K562 (cell line): ENCODE data around the gene KCNK1. TPM values are rescaled to one million over a fixed set of nuclear protein-coding genes. Genes with fewer than 3 reads are reported as not detected.

Experiments used
- CREB3L1 ChIP-seq: fragments of 450-650 bp; IDR thresholded peaks from 2 replicates; pipeline ENCODE4 v1.6.1; 2014; ENCODE audit warnings: low read depth, mild to moderate bottlenecking, moderate library complexity, borderline replicate concordance
- DIDO1 ChIP-seq: fragments of 450-650 bp; IDR thresholded peaks from 2 replicates; pipeline ENCODE4 v1.6.1; 2016; ENCODE audit warnings: low read depth, missing biosample characterization, missing genetic modification characterization
- FOXP1 ChIP-seq: sonication (generic); formaldehyde crosslinking; IDR thresholded peaks from 2 replicates; pipeline ENCODE4 v1.8.0; 2022; ENCODE audit warnings: mild to moderate bottlenecking, missing genetic modification reagents
- GATAD2A ChIP-seq: fragments of 450-650 bp; IDR thresholded peaks from 2 replicates; pipeline ENCODE4 v1.6.1; 2017
- KDM1A ChIP-seq, 2 experiments: fragments of 450-650 bp; IDR thresholded peaks; 2 replicates each; pipeline ENCODE4 v1.6.1; 2016; ENCODE audit warnings: mild to moderate bottlenecking in 2 of 2
- KLF6 ChIP-seq: fragments of 250-450 bp; sonication (Bioruptor Pico); IDR thresholded peaks from 2 replicates; pipeline ENCODE4 v1.4.0; 2020; ENCODE audit warnings: mild to moderate bottlenecking, moderate library complexity, borderline replicate concordance
- PML ChIP-seq: IDR thresholded peaks from 2 replicates; pipeline ENCODE4 v1.6.1; 2012; ENCODE audit warnings: low read length, inconsistent platforms
- RB1 ChIP-seq: fragments of 450-650 bp; IDR thresholded peaks from 2 replicates; pipeline ENCODE4 v1.6.1; 2017; ENCODE audit warnings: low read depth, mild to moderate bottlenecking
- RBM22 ChIP-seq: fragments of 200-400 bp; formaldehyde crosslinking; IDR thresholded peaks from 2 replicates; pipeline ENCODE4 v1.6.1; 2018; ENCODE audit warnings: low read length, low read depth; ENCODE audit not compliant: poor library complexity, severe bottlenecking
- SP2 ChIP-seq: IDR thresholded peaks from 2 replicates; pipeline ENCODE4 v1.6.1; 2011; ENCODE audit warnings: mild to moderate bottlenecking, low read depth, low read length, moderate library complexity; ENCODE audit not compliant: poor library complexity, severe bottlenecking; ENCODE audit errors: extremely low read depth
- SPI1 ChIP-seq: IDR thresholded peaks from 2 replicates; pipeline ENCODE4 v1.6.1; 2011; ENCODE audit warnings: low read depth, low read length, control low read depth, borderline replicate concordance
- TAF15 ChIP-seq: fragments of 200-400 bp; formaldehyde crosslinking; IDR thresholded peaks from 2 replicates; pipeline ENCODE4 v1.6.1; 2017; ENCODE audit warnings: mild to moderate bottlenecking, low read depth, low read length, moderate library complexity
- USF1 ChIP-seq: sonication (generic); formaldehyde crosslinking; IDR thresholded peaks from 2 replicates; pipeline ENCODE4 v1.9.0; 2022; ENCODE audit warnings: mild to moderate bottlenecking, missing genetic modification reagents
- ZNF77 ChIP-seq: fragments of 250-450 bp; sonication (Bioruptor Pico); IDR thresholded peaks from 2 replicates; pipeline ENCODE4 v1.5.0; 2020
- polyA plus RNA-seq, 8 experiments: library from polyadenylated mRNA; depleted of rRNA in 4 of 8; stranded (reverse) in 5 of 8; unstranded in 3 of 8; fragments of >200 nt; fragmentation: Nextera tagmentation in 2 of 8; fragmentation: Illumina TruSeq in 1 of 8; extraction: Ambion mirVana in 2 of 8; extraction: Trizol in 1 of 8; gene quantifications; 2 replicates each; pipeline versions ENCODE4 v1.2.1 to v1.2.3, GENCODE V29; 2011 to 2014; ENCODE audit warnings: inconsistent platforms in 1 of 8, missing spikeins in 1 of 8
- total RNA-seq, 7 experiments: library from RNA; depleted of rRNA in 6 of 7; stranded (reverse); fragments of >200 nt in 6 of 7; fragmentation: Illumina TruSeq in 2 of 7; extraction: Trizol in 2 of 7; gene quantifications; 2 replicates each; pipeline versions ENCODE4 v1.2.1 to v1.2.3, GENCODE V29; 2011 to 2021; ENCODE audit warnings: low replicate concordance in 1 of 7
- TF ChIP-seq, protein P1 (sequence below): fragments of 450-650 bp; formaldehyde crosslinking; IDR thresholded peaks from 2 replicates; pipeline ENCODE4 v1.4.0; 2022; ENCODE audit warnings: missing genetic modification characterization
- TF ChIP-seq, protein P2 (sequence below), 2 experiments: IDR thresholded peaks in 1 of 2; conservative IDR thresholded peaks in 1 of 2; 2 replicates each; pipeline ENCODE4 v1.6.1; 2016; ENCODE audit warnings: low read depth in 2 of 2, mild to moderate bottlenecking in 1 of 2, missing compliant biosample characterization in 1 of 2, missing genetic modification characterization in 1 of 2, moderate library complexity in 1 of 2
- TF ChIP-seq, protein P3 (sequence below): sonication (generic); formaldehyde crosslinking; IDR thresholded peaks from 2 replicates; pipeline ENCODE4 v1.4.0; 2020; ENCODE audit warnings: mild to moderate bottlenecking, missing genetic modification reagents
- TF ChIP-seq, protein P4 (sequence below): fragments of 450-650 bp; IDR thresholded peaks from 2 replicates; pipeline ENCODE4 v1.6.1; 2018; ENCODE audit warnings: mild to moderate bottlenecking, low read depth; ENCODE audit not compliant: partially characterized antibody

KCNK1 gene
- total and polyA plus RNA-seq, 9 of the 15 experiments (the other 6 are each of a cell fraction or from before 2014, with no cell fraction given), result 3.1 to 22.7 (median 6.0) TPM

DNA sequence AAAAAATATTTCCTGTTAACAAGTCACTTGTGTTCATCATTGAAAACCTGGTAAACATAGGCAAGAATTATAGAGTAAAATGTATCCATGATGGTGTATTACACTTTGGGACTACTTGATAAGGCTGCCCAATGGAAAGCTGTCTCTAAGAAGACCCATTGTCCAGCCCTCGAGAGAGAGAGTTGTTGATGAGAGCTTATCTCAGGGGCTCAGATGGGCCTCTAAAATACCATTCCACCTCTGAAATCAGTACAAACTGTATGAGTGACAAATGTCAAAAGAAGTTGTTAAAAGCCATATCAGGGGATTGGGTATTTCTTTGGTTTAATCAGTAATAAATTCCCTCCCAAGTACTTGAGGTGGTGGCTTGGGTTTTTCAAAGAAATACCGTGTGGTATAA is 96.1 kb downstream of the KCNK1 start (continued):
- TF ChIP-seq RBM22 (no peak), DIDO1 (tag) (no peak), CREB3L1 (no peak), PML (peak; percentile 72), SP2 (no peak), USF1 (CRISPR knock-in tag) (no peak), TAF15 (no peak), RB1 (peak; percentile 17; the same call in 1 of the 2 replicates), SPI1 (no peak), KDM1A (IDR thresholded peaks at IDR 0.05) (peak; percentile 97 to 98), ZNF77 (CRISPR knock-in tag) (no peak), FOXP1 (CRISPR knock-in tag) (no peak), GATAD2A (no peak), KLF6 (CRISPR knock-in tag) (no peak)
- TF ChIP-seq, protein P1, sequence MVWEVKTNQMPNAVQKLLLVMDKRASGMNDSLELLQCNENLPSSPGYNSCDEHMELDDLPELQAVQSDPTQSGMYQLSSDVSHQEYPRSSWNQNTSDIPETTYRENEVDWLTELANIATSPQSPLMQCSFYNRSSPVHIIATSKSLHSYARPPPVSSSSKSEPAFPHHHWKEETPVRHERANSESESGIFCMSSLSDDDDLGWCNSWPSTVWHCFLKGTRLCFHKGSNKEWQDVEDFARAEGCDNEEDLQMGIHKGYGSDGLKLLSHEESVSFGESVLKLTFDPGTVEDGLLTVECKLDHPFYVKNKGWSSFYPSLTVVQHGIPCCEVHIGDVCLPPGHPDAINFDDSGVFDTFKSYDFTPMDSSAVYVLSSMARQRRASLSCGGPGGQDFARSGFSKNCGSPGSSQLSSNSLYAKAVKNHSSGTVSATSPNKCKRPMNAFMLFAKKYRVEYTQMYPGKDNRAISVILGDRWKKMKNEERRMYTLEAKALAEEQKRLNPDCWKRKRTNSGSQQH (CRISPR knock-in tag), result no peak
- TF ChIP-seq, protein P2, sequence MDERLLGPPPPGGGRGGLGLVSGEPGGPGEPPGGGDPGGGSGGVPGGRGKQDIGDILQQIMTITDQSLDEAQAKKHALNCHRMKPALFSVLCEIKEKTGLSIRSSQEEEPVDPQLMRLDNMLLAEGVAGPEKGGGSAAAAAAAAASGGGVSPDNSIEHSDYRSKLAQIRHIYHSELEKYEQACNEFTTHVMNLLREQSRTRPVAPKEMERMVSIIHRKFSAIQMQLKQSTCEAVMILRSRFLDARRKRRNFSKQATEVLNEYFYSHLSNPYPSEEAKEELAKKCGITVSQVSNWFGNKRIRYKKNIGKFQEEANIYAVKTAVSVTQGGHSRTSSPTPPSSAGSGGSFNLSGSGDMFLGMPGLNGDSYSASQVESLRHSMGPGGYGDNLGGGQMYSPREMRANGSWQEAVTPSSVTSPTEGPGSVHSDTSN (CRISPR knock-in tag; IDR thresholded peaks at IDR 0.05; ENCODE audit: low read depth), result no peak
- TF ChIP-seq, protein P2 (tag; conservative IDR thresholded peaks at IDR 0.05; ENCODE audit: low read depth), result peak; percentile 79
- TF ChIP-seq, protein P3, sequence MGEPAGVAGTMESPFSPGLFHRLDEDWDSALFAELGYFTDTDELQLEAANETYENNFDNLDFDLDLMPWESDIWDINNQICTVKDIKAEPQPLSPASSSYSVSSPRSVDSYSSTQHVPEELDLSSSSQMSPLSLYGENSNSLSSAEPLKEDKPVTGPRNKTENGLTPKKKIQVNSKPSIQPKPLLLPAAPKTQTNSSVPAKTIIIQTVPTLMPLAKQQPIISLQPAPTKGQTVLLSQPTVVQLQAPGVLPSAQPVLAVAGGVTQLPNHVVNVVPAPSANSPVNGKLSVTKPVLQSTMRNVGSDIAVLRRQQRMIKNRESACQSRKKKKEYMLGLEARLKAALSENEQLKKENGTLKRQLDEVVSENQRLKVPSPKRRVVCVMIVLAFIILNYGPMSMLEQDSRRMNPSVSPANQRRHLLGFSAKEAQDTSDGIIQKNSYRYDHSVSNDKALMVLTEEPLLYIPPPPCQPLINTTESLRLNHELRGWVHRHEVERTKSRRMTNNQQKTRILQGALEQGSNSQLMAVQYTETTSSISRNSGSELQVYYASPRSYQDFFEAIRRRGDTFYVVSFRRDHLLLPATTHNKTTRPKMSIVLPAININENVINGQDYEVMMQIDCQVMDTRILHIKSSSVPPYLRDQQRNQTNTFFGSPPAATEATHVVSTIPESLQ (CRISPR knock-in tag), result 0 out of 2 replicates have a peak, but pooled peaks have one; percentile 38
- TF ChIP-seq, protein P4, sequence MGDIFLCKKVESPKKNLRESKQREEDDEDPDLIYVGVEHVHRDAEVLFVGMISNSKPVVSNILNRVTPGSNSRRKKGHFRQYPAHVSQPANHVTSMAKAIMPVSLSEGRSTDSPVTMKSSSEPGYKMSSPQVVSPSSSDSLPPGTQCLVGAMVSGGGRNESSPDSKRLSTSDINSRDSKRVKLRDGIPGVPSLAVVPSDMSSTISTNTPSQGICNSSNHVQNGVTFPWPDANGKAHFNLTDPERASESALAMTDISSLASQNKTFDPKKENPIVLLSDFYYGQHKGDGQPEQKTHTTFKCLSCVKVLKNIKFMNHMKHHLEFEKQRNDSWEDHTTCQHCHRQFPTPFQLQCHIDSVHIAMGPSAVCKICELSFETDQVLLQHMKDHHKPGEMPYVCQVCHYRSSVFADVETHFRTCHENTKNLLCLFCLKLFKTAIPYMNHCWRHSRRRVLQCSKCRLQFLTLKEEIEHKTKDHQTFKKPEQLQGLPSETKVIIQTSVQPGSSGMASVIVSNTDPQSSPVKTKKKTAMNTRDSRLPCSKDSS, result no peak
